OCI-LY1 (cell line): Measurements from ENCODE around the gene RARRES1.
"Not testable (repeated sequence)": the region's sequence is repeated elsewhere in the genome, so short reads cannot be mapped to it uniquely, and the experiment has no call there.

Source experiments
- H2AFZ ChIP-seq: fragments of 200-600 bp; sonication (generic), shearing (Covaris generic); 2 replicates; pipeline ENCODE4 v1.6.0; 2014; ENCODE audit warnings: antibody characterized with exemption, mild to moderate bottlenecking, low read length
- H3F3A ChIP-seq: fragments of 200-600 bp; sonication (generic), shearing (Covaris generic); 2 replicates; pipeline ENCODE4 v1.6.0; 2014; ENCODE audit warnings: mild to moderate bottlenecking, antibody characterized with exemption, low read length, moderate library complexity; ENCODE audit not compliant: insufficient read depth
- H3K27ac ChIP-seq: fragments of 200-600 bp; sonication (generic); 2 replicates; pipeline ENCODE4 v1.5.1; 2014; ENCODE audit warnings: low read length, mixed run types, mild to moderate bottlenecking, low read depth; ENCODE audit not compliant: poor library complexity, severe bottlenecking
- H3K27me3 ChIP-seq: fragments of 200-600 bp; sonication (generic); 2 replicates; pipeline ENCODE4 v1.6.0; 2014; ENCODE audit warnings: antibody characterized with exemption, mild to moderate bottlenecking, low read length, moderate library complexity; ENCODE audit not compliant: insufficient read depth
- H3K36me3 ChIP-seq: fragments of 200-600 bp; sonication (generic); 2 replicates; pipeline ENCODE4 v1.6.1; 2014; ENCODE audit warnings: mild to moderate bottlenecking, antibody characterized with exemption, low read length, moderate library complexity, mixed read lengths; ENCODE audit not compliant: insufficient read depth
- H3K4me1 ChIP-seq: fragments of 200-600 bp; sonication (generic); 2 replicates; pipeline ENCODE4 v1.5.1; 2014; ENCODE audit warnings: mild to moderate bottlenecking, low read length, moderate library complexity; ENCODE audit not compliant: insufficient read depth, severe bottlenecking
- H3K4me2 ChIP-seq: fragments of 200-600 bp; sonication (generic), shearing (Covaris generic); 2 replicates; pipeline ENCODE4 v1.6.1; 2014; ENCODE audit warnings: low read length
- H3K4me3 ChIP-seq: fragments of 200-600 bp; sonication (generic); 2 replicates; pipeline ENCODE4 v1.5.1; 2014; ENCODE audit warnings: low read length, low read depth, mild to moderate bottlenecking, mixed read lengths; ENCODE audit not compliant: poor library complexity, severe bottlenecking
- H3K79me2 ChIP-seq: fragments of 200-600 bp; shearing (Covaris generic); 2 replicates; pipeline ENCODE4 v1.6.1; 2016; ENCODE audit warnings: mixed run types, low read length, mixed read lengths; ENCODE audit not compliant: insufficient read depth
- H3K9ac ChIP-seq: fragments of 200-600 bp; sonication (generic), shearing (Covaris generic); 2 replicates; pipeline ENCODE4 v1.6.1; 2014; ENCODE audit warnings: mild to moderate bottlenecking, low read length, mixed read lengths
- H3K9me2 ChIP-seq: fragments of 200-600 bp; sonication (generic), shearing (Covaris generic); 2 replicates; pipeline ENCODE4 v1.6.1; 2014; ENCODE audit warnings: low read depth, mild to moderate bottlenecking, low read length, mixed read lengths
- H3K9me3 ChIP-seq: fragments of 200-600 bp; shearing (Covaris generic); 2 replicates; pipeline ENCODE4 v1.6.1; 2014; ENCODE audit warnings: low read length, mixed read lengths
- H4K20me1 ChIP-seq: fragments of 200-600 bp; sonication (generic), shearing (Covaris generic); 2 replicates; pipeline ENCODE4 v1.6.0; 2016; ENCODE audit warnings: mild to moderate bottlenecking, low read length; ENCODE audit not compliant: insufficient read depth
- EZH2 ChIP-seq: fragments of 200-600 bp; sonication (generic), shearing (Covaris generic); IDR thresholded peaks from 2 replicates; pipeline ENCODE4 v1.8.0; 2017; ENCODE audit warnings: borderline replicate concordance, mixed run types, mild to moderate bottlenecking, antibody characterized with exemption, low read length, moderate library complexity, mixed read lengths
- TF ChIP-seq, protein P1 (sequence below): fragments of 200-600 bp; sonication (generic), shearing (Covaris generic); IDR thresholded peaks from 2 replicates; pipeline ENCODE4 v1.5.1; 2017; ENCODE audit warnings: mild to moderate bottlenecking, antibody characterized with exemption, low read length, moderate library complexity, mixed read lengths

RARRES1 gene

DNA sequence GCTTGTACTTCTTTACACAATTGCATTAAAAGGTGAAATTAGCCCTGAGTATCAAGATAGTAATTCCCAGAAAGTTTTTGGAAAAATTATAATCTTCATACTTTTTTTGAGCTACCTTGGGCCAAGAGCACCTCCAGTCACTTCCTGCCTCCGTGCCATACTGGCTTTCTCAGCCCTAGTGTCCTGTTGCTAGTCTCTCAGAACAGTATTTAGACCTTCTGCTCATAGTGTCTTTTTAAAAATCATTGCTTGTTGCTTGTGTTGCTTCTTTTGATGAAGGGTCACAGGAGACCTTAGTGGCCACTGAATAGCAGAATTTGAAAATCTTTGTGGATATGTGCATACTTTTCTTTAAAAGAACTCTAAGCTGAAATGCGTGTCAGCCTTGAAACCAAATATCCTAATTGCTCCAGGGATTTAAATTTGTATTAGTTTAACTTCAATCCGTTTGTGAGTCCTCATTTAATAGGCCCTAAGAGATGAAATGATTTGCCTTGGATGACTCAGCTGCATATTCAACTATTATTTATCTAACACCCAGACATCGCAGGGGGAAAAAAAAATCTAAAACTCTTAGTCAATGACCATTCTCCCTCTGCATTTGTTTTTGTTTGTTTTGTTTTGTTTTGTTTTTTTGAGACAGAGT lies 30.7 kb downstream of the RARRES1 start:
- Histone ChIP-seq H3K27ac (no peak overlapping the region), H3K9me3 (no peaks in the 10 kb centered on the region)

DNA sequence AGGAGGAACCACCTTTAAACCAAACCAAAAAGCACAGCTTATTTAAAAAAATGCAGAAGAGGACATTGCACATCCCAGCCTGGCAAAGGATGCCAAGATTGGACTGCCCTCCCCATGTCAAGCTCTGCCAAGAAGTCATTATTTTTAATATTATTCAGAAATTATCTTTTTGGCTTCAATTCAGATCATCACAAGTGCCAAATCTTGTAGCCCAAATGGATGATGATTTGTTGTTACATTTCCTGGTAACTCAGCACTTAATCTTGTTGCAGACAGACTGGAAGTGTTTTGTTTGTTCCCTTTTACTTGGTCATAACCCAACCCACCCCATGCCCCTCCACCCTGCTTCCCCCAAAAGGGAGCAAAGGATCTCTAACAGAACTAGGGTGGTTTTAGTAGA lies 31.7 kb downstream of the RARRES1 start:
- H3K4me1 ChIP-seq, result no peaks in the 10 kb centered on the region
- H3K4me2 ChIP-seq, result no peak overlapping the region
- TF ChIP-seq, protein P1, sequence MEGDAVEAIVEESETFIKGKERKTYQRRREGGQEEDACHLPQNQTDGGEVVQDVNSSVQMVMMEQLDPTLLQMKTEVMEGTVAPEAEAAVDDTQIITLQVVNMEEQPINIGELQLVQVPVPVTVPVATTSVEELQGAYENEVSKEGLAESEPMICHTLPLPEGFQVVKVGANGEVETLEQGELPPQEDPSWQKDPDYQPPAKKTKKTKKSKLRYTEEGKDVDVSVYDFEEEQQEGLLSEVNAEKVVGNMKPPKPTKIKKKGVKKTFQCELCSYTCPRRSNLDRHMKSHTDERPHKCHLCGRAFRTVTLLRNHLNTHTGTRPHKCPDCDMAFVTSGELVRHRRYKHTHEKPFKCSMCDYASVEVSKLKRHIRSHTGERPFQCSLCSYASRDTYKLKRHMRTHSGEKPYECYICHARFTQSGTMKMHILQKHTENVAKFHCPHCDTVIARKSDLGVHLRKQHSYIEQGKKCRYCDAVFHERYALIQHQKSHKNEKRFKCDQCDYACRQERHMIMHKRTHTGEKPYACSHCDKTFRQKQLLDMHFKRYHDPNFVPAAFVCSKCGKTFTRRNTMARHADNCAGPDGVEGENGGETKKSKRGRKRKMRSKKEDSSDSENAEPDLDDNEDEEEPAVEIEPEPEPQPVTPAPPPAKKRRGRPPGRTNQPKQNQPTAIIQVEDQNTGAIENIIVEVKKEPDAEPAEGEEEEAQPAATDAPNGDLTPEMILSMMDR, result no peak
- TF ChIP-seq EZH2, result no peak

More for the DNA sequence above, 30.7 kb downstream of the RARRES1 start:
- Histone ChIP-seq H3K4me3 (no peak overlapping the region), H3K9ac (no peak overlapping the region), H3K4me1 (no peaks in the 10 kb centered on the region), H3K79me2 (no peaks in the 10 kb centered on the region), H3K36me3 (peaks cover 6% of the 10 kb centered on the region; the same call in 1 of the 2 replicates), H3K4me2 (no peak overlapping the region), H2AFZ (no peak overlapping the region), H3K9me2 (no peaks in the 10 kb centered on the region), H3F3A (no peaks in the 10 kb centered on the region), H4K20me1 (no peaks in the 10 kb centered on the region), H3K27me3 (no peaks in the 10 kb centered on the region)
- TF ChIP-seq, protein P1, result no peak
- no peak for TF ChIP-seq EZH2

DNA sequence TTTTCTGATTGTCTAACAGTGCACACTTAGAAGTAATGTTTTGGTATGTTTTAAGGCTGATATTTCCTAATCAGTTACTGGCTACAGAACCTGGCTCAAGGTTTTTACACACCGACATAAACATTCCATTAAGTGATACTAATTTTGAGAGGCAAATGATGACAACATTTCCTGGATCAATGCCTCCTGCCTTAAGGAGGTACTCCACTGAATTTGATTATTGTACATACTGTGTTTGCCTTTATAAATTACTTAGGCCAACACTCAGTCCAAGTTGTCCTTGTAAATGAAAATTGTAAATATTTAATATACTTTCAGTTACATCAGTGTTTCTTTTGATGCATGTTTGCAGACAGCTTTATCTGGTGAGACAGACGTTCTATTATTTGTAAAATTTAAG lies 35.6 kb downstream of the RARRES1 start:
- TF ChIP-seq, protein P1, result no peak
- no peak for TF ChIP-seq EZH2
- Histone ChIP-seq H3K9me3 (no peaks in the 10 kb centered on the region), H3K4me3 (no peak overlapping the region), H3F3A (no peaks in the 10 kb centered on the region), H3K79me2 (no peaks in the 10 kb centered on the region), H3K9ac (no peak overlapping the region), H3K4me1 (no peaks in the 10 kb centered on the region), H3K9me2 (no peaks in the 10 kb centered on the region), H3K4me2 (no peak overlapping the region), H3K27me3 (no peaks in the 10 kb centered on the region), H4K20me1 (no peaks in the 10 kb centered on the region), H2AFZ (no peak overlapping the region), H3K36me3 (peaks cover 34% of the 10 kb centered on the region), H3K27ac (no peak overlapping the region)

More for the DNA sequence above, 31.7 kb downstream of the RARRES1 start:
- peaks cover 6% of the 10 kb centered on the region; the same call in 1 of the 2 replicates for H3K36me3 ChIP-seq
- no peak overlapping the region for H3K27ac ChIP-seq
- no peaks in the 10 kb centered on the region for H3K9me3 ChIP-seq
- H3F3A ChIP-seq, result no peaks in the 10 kb centered on the region
- no peak overlapping the region for H3K9ac ChIP-seq
- H3K27me3 ChIP-seq, result no peaks in the 10 kb centered on the region
- H3K9me2 ChIP-seq, result no peaks in the 10 kb centered on the region
- H3K4me3 ChIP-seq, result no peak overlapping the region
- H2AFZ ChIP-seq, result no peak overlapping the region
- no peaks in the 10 kb centered on the region for H3K79me2 ChIP-seq
- H4K20me1 ChIP-seq, result no peaks in the 10 kb centered on the region

DNA sequence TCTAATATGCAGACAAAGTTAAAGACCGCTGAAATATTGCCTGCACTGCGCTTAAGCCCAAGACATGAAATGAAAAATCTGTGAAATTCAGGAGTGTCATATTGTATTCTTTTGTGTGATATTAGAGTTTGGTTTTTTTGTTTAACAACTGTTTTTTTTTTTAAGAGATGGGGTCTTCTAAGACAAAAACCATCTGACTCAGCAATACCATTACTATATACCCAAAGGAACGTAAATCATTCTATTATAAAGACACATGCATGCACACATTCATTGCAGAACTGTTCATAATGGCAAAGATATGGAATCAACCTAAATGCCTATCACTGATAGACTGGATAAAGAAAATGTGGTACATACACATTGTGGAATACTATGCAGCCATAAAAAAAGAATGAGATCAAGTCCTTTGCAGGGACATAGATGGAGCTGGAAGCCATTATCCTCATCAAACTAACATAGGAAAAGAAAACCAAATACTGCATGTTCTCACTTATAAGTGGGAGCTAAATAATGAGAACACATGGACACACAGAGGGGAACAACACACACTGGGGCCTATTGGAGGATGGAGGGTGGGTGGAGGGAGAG lies 38.3 kb downstream of the RARRES1 start:
- H3K79me2 ChIP-seq, H3K9me2 ChIP-seq, H4K20me1 ChIP-seq, H3K9me3 ChIP-seq, H3K27ac ChIP-seq, H3K4me2 ChIP-seq, H3F3A ChIP-seq, H3K27me3 ChIP-seq, H3K4me1 ChIP-seq, H2AFZ ChIP-seq, H3K9ac ChIP-seq, H3K4me3 ChIP-seq: not testable (repeated sequence)
- H3K36me3 ChIP-seq, result peaks cover 51% of the 10 kb centered on the region
